Measurements from ENCODE around the gene TRIM31.

The TRIM31 gene

GRCh38 chr6:30135147-30135546 is 22.3 kb upstream of the TRIM31 start:
- Mint-ChIP-seq H3K4me3 (no peak overlapping the region), H3K9me3 (no peaks in the 10 kb centered on the region), H3K27me3 (ENCODE audit: low read depth) (peaks cover 68% of the 10 kb centered on the region), H3K36me3 (ENCODE audit: low read depth) (no peaks in the 10 kb centered on the region), H3K4me1 (peaks cover 5% of the 10 kb centered on the region), H3K27ac (no peak overlapping the region)
- no peak for TF ChIP-seq CTCF (IDR thresholded peaks at IDR 0.05; ENCODE audit: unreplicated experiment in 3 of 3)

- H3K27me3 Mint-ChIP-seq (ENCODE audit: low read depth), result peaks cover 80% of the 10 kb centered on the region
- H3K27ac Mint-ChIP-seq, result no peak overlapping the region
- TF ChIP-seq CTCF (IDR thresholded peaks at IDR 0.05; ENCODE audit: unreplicated experiment in 3 of 3), result no peak
- H3K9me3 Mint-ChIP-seq, result no peaks in the 10 kb centered on the region
- H3K36me3 Mint-ChIP-seq (ENCODE audit: low read depth), result no peaks in the 10 kb centered on the region
- peaks cover 14% of the 10 kb centered on the region for H3K4me1 Mint-ChIP-seq
- no peak overlapping the region for H3K4me3 Mint-ChIP-seq
Observed at GRCh38 chr6:30131947-30132497, 19.1 kb upstream of the TRIM31 start.

GRCh38 chr6:30130887-30131862 is 18.3 kb upstream of the TRIM31 start:
- Mint-ChIP-seq H3K4me3 (no peak overlapping the region), H3K36me3 (ENCODE audit: low read depth) (no peaks in the 10 kb centered on the region), H3K4me1 (peaks cover 15% of the 10 kb centered on the region), H3K9me3 (no peaks in the 10 kb centered on the region), H3K27me3 (ENCODE audit: low read depth) (peaks cover 85% of the 10 kb centered on the region), H3K27ac (no peak overlapping the region)
- peak; percentile 97 to 99 (median 98) for TF ChIP-seq CTCF (IDR thresholded peaks at IDR 0.05; ENCODE audit: unreplicated experiment in 3 of 3)

GRCh38 chr6:30130179-30130679 is 17.3 kb upstream of the TRIM31 start:
- H3K36me3 Mint-ChIP-seq (ENCODE audit: low read depth), result no peaks in the 10 kb centered on the region
- H3K4me3 Mint-ChIP-seq, result no peak overlapping the region
- no peaks in the 10 kb centered on the region for H3K9me3 Mint-ChIP-seq
- no peak for TF ChIP-seq CTCF (IDR thresholded peaks at IDR 0.05; ENCODE audit: unreplicated experiment in 3 of 3)
- peaks cover 90% of the 10 kb centered on the region for H3K27me3 Mint-ChIP-seq (ENCODE audit: low read depth)
- H3K27ac Mint-ChIP-seq, result no peak overlapping the region
- H3K4me1 Mint-ChIP-seq, result peaks cover 15% of the 10 kb centered on the region

- Mint-ChIP-seq H3K27ac (no peak overlapping the region), H3K9me3 (no peaks in the 10 kb centered on the region), H3K4me3 (peak overlapping the region in 2 of 3 experiments; percentile 22 to 36), H3K27me3 (ENCODE audit: low read depth) (peaks cover 92% of the 10 kb centered on the region), H3K4me1 (peaks cover 15% of the 10 kb centered on the region), H3K36me3 (ENCODE audit: low read depth) (no peaks in the 10 kb centered on the region)
- no peak for TF ChIP-seq CTCF (IDR thresholded peaks at IDR 0.05; ENCODE audit: unreplicated experiment in 3 of 3)
Observed at GRCh38 chr6:30129265-30130178, 16.6 kb upstream of the TRIM31 start.

Measured in nephron (organoid).